HUES48 (cell line): ENCODE data around the gene PCSK2.

Experiments
- H3K27ac ChIP-seq: one replicate; pipeline ENCODE4 v1.7.0; 2013; ENCODE audit warnings: low read depth, low read length, inconsistent platforms
- H3K27me3 ChIP-seq: 2 replicates; pipeline ENCODE4 v1.6.1; 2013; ENCODE audit warnings: mild to moderate bottlenecking, low read length; ENCODE audit not compliant: control insufficient read depth, insufficient read depth
- H3K36me3 ChIP-seq: 2 replicates; pipeline ENCODE4 v1.6.1; 2013; ENCODE audit warnings: low read length; ENCODE audit not compliant: control insufficient read depth, insufficient read depth
- H3K4me1 ChIP-seq: 2 replicates; pipeline ENCODE4 v1.6.1; 2013; ENCODE audit warnings: mild to moderate bottlenecking, low read length; ENCODE audit not compliant: control insufficient read depth, insufficient read depth
- H3K4me3 ChIP-seq: 2 replicates; pipeline ENCODE4 v1.5.1; 2013; ENCODE audit warnings: mild to moderate bottlenecking, low read depth, low read length
- H3K9ac ChIP-seq: 2 replicates; pipeline ENCODE4 v1.6.1; 2013; ENCODE audit warnings: mild to moderate bottlenecking, low read depth, low read length, moderate library complexity
- H3K9me3 ChIP-seq: 2 replicates; pipeline ENCODE4 v1.6.1; 2013; ENCODE audit warnings: low read length; ENCODE audit not compliant: control insufficient read depth, insufficient read depth

Gene PCSK2

DNA sequence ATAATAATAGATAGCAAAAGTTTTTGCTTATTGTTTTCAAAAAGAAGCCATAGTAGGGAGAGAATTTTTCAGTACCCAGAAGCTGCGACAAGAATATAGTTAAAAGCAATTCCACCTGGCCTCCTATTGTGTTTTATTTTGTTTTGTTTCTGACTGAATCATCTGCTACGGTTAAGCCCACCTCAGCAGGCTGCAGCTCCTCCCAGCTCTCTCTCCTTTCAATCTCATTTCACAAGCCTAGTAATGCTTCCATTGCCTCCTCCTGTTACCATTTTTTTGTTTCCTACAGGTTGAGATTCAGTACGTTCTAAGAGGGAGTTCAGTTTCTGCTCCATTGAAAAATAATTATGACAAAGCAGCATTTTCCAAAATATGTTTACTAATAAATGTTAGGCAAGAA lies 77.9 kb downstream of the PCSK2 start:
- Histone ChIP-seq H3K4me1 (peaks cover 8% of the 10 kb centered on the region; the same call in 1 of the 2 replicates), H3K9me3 (no peaks in the 10 kb centered on the region), H3K36me3 (no peaks in the 10 kb centered on the region), H3K27me3 (no peaks in the 10 kb centered on the region), H3K4me3 (no peak overlapping the region), H3K9ac (no peak overlapping the region), H3K27ac (no peak overlapping the region)

DNA sequence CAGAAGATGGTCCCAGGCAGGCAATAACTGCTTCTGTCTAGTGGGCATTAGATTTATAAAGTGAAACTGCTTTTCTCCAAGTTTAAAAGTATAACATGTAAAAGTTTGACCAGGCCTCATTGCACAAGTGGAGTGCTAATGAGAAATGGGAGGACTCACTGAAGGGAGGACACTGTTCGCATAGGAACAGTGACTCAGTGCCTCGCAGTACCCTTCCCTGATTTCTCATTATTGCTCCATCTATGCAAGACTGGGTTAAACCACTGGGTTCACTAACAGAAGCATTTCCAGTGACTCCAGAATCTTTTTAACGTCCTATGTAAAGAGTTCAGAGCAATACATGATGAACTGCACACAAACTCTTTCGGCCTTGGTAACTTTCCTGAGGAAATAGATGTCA lies 79.6 kb downstream of the PCSK2 start:
- Histone ChIP-seq H3K4me3 (no peak overlapping the region), H3K4me1 (peaks cover 8% of the 10 kb centered on the region; the same call in 1 of the 2 replicates), H3K27ac (no peak overlapping the region), H3K9me3 (no peaks in the 10 kb centered on the region), H3K9ac (no peak overlapping the region), H3K36me3 (no peaks in the 10 kb centered on the region), H3K27me3 (no peaks in the 10 kb centered on the region)

DNA sequence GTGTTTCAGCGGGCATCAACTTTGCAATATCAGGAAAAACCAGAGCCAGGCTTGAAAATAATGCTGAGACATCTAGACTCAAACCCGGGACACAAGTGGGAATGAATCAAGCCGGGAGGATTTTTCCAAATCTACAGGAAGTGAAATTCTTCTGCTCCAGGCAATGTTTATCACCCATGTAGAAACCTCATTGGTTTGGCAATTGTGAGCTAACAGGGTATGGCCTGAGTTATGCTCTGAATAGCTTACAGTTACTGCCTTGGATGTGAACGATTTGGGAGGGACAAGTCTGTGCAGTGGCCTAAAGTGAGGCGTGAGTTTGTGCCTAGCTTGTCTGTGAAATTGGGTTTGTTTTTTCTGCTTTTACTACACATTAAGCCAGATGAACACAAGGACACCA lies 87.4 kb downstream of the PCSK2 start:
- Histone ChIP-seq H3K36me3 (no peaks in the 10 kb centered on the region), H3K27ac (no peak overlapping the region), H3K9me3 (no peaks in the 10 kb centered on the region), H3K27me3 (no peaks in the 10 kb centered on the region), H3K4me3 (no peak overlapping the region), H3K4me1 (no peaks in the 10 kb centered on the region), H3K9ac (no peak overlapping the region)

DNA sequence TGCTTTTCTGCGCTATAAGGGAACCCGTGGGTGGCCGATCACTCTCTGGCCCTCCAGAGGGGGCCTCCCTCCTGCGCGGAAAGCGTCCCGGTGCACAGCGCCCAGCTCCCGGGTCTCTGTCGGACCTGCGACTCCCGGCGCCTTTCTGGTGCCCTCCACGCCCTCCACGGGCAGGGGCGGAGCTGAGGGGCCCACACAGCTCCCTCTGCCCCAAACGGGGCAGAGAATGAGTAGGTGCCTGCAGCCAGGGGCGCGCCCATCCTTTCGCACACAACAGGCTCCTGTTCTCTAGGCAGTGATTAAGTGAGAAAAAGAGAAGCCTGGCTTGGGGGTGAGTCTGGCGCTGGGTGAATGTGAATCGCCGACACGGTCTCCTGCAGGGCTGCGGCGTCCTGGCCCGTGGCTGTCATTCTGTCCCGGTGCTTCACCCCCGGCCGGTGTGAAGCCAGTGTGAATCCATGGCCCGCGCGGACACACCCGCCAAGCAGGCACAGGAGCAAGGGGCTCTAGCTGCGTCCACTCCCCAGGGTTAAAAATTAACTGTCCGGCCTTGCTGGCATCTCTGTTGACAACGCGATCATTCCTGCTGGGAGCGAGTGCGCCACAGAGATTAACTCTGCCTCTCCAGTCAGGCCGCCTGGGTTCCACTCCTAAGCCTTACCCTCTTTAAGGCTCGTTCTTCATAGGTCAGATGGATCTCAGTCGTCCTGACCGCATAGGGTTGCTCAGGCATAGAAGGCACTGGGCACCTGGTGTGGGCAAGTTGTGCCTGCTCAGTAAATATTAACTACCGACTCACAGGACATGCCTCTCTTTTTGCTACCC lies 88.8 kb downstream of the PCSK2 start:
- Histone ChIP-seq H3K9ac (no peak overlapping the region), H3K27me3 (peaks cover 3% of the 10 kb centered on the region; the same call in 1 of the 2 replicates), H3K4me1 (no peaks in the 10 kb centered on the region), H3K27ac (no peak overlapping the region), H3K36me3 (no peaks in the 10 kb centered on the region), H3K4me3 (no peak overlapping the region), H3K9me3 (no peaks in the 10 kb centered on the region)

- H3K27me3 ChIP-seq = peaks cover 3% of the 10 kb centered on the region; the same call in 1 of the 2 replicates
- no peaks in the 10 kb centered on the region for H3K9me3 ChIP-seq
- no peaks in the 10 kb centered on the region for H3K36me3 ChIP-seq
- no peak overlapping the region for H3K27ac ChIP-seq
- H3K4me3 ChIP-seq = no peak overlapping the region
- H3K9ac ChIP-seq = no peak overlapping the region
- H3K4me1 ChIP-seq = no peaks in the 10 kb centered on the region
Measured at GRCh38 chr20:17316316-17317038, 89.6 kb downstream of the PCSK2 start.

DNA sequence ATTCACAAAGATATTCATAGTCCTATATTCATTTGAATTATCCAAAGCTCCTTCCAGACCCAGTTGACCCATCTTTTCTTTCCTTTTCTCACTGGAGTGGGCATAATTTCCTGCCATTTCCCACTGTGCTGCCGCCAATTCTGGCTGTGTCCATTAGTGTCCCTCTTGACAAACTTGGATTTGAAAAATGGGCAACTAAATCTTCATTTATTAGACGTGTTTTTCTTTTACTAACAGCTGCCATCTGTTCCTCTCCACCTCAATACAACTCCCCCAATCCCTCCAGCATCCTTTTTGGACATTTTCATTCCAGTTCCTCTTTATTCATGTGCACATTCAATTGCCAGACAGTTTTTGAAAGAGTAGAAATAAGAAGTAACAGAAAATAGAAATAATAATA lies 90.5 kb downstream of the PCSK2 start:
- H3K27me3 ChIP-seq = peaks cover 3% of the 10 kb centered on the region; the same call in 1 of the 2 replicates
- H3K36me3 ChIP-seq = no peaks in the 10 kb centered on the region
- H3K9ac ChIP-seq = no peak overlapping the region
- H3K4me3 ChIP-seq = no peak overlapping the region
- H3K4me1 ChIP-seq = no peaks in the 10 kb centered on the region
- H3K9me3 ChIP-seq = no peaks in the 10 kb centered on the region
- no peak overlapping the region for H3K27ac ChIP-seq

GRCh38 chr20:17320456-17320855 lies 93.6 kb downstream of the PCSK2 start:
- H3K27me3 ChIP-seq = peaks cover 3% of the 10 kb centered on the region; the same call in 1 of the 2 replicates

GRCh38 chr20:17326096-17326495 lies 99.3 kb downstream of the PCSK2 start:
- Histone ChIP-seq H3K36me3 (no peaks in the 10 kb centered on the region), H3K9me3 (no peaks in the 10 kb centered on the region), H3K27me3 (no peaks in the 10 kb centered on the region), H3K4me1 (no peaks in the 10 kb centered on the region), H3K4me3 (no peak overlapping the region), H3K9ac (no peak overlapping the region), H3K27ac (no peak overlapping the region)

More at GRCh38 chr20:17320456-17320855, 93.6 kb downstream of the PCSK2 start:
- Histone ChIP-seq H3K36me3 (no peaks in the 10 kb centered on the region), H3K27ac (no peak overlapping the region), H3K9ac (no peak overlapping the region), H3K4me3 (no peak overlapping the region), H3K9me3 (no peaks in the 10 kb centered on the region), H3K4me1 (no peaks in the 10 kb centered on the region)

DNA sequence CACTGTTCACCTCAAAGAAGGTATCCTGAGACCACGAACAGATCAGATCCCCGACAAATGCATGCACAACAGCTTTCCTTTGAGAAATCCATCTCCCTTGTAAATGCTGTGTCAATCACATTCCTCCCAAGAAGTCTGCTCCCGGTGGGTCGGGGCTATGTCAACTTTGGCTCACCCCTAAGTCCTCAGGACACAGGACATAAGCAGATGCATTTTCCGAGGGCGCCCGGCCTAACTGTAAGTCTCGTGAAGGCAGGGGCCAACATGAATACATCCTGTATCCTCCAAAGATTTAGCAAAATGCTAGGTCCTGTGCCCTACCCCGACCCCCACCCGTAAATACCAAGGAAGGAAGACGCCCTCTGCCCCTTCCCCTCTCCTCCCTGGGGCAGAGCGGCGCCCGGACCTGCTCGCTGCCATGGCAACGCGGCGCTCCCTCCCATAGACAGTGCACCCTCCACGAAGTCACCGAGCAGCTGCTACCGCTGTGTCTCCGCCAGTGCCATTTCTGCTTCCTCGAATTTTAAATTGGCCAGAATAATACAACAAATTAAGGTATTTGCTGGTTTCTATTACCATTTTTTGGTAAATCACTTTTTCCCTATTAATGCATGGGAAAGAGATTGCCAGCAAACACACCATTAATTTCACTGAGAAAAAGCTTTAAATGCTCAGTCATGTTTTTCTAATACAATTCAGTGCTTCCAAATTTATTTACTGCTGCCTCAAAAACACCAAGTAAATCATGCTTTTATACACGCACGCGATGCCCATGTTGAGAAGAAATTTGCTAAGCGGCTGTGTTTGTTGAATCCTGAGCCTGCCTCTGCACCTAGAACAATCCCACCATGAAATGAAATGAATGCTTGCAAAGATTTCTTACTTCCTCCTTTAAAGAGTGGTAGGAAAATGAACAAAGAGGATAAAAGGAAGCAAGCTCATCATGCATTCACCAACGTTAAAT lies 100.6 kb downstream of the PCSK2 start:
- H3K4me3 ChIP-seq = no peak overlapping the region
- H3K27me3 ChIP-seq = no peaks in the 10 kb centered on the region
- no peaks in the 10 kb centered on the region for H3K4me1 ChIP-seq
- H3K36me3 ChIP-seq = no peaks in the 10 kb centered on the region
- no peak overlapping the region for H3K9ac ChIP-seq
- no peak overlapping the region for H3K27ac ChIP-seq
- H3K9me3 ChIP-seq = no peaks in the 10 kb centered on the region

DNA sequence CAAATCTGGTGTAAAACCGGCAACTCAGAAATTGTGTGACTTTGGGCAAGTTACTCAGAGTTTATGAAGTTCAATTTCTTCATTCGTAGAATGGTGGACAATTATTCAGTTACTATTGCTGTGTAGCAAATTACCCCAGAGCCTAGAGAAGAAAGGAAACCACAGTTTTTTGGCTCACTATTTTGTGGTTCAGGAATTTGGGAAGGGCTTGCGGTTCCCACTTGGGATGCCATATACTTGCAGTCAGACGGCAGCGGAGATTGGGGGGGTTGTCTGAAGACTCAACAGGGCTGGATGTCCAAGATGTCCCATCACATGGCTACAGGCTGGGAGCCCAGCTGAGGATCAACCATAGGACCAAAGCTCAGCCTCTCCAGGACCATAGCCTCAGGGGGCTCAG lies 108.1 kb downstream of the PCSK2 start:
- Histone ChIP-seq H3K27me3 (no peaks in the 10 kb centered on the region), H3K4me1 (no peaks in the 10 kb centered on the region), H3K27ac (no peak overlapping the region), H3K9me3 (no peaks in the 10 kb centered on the region), H3K4me3 (no peak overlapping the region), H3K9ac (no peak overlapping the region), H3K36me3 (no peaks in the 10 kb centered on the region)
